T-helper 1 cell treated with Interleukin-12 subunit alpha and Interleukin-12 subunit beta and Interleukin-4 antibody, amounts not matched to agents 30 μg/mL and 1 μg/mL, for 36 hours (primary cell): ENCODE results near the gene SAMD8.
"Not testable (repeated sequence)": the region's sequence is repeated elsewhere in the genome, so short reads cannot be mapped to it uniquely, and the experiment has no call there.

Experiments used
- H3K27ac Mint-ChIP-seq: one replicate; pipeline ENCODE4 v1.8.0; 2021; ENCODE audit warnings: mild to moderate bottlenecking, mixed read lengths
- H3K27me3 Mint-ChIP-seq: one replicate; pipeline ENCODE4 v1.8.0; 2021; ENCODE audit warnings: low read depth, mixed read lengths
- H3K36me3 Mint-ChIP-seq: one replicate; pipeline ENCODE4 v1.8.0; 2021; ENCODE audit warnings: low read depth, mixed read lengths
- H3K4me1 Mint-ChIP-seq: one replicate; pipeline ENCODE4 v1.8.0; 2021; ENCODE audit warnings: low read depth, mixed read lengths
- H3K4me3 Mint-ChIP-seq: one replicate; pipeline ENCODE4 v1.8.0; 2021; ENCODE audit warnings: mild to moderate bottlenecking, moderate library complexity, mixed read lengths
- H3K9me3 Mint-ChIP-seq: one replicate; pipeline ENCODE4 v1.8.0; 2021; ENCODE audit warnings: mixed read lengths

The SAMD8 gene

DNA sequence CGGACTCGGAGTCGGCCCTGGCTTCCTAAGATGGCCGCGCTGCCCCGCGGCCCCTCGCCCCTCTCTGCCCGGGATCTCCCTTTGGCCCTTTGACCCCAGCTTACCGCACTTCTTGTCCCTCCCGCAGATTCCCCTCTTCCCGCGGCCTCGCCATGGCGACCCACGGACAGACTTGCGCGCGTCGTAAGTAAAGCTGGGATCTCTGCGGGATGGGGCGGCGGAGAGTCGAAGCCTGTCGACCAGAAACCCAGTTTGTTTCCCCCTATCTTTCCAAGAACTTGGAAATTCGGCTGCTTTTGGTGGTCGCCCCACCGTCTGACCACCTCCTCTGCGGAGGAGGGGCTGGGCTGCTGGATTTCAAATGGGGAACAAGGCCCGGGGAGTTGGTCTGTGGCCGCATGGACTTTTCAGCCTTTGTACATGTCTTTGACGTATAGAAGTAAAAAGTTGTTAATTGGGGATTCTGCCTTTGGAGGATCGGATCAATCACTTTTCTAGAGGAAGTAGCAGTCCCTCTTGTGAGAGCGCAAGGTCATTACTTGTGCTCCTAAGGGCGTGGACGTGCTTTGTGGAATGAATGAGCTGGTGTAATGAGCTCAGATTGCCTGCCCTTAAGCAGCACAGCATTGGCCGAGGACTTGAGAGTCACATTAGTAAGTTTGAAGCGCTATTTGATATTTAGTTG is 99.7 kb downstream of the SAMD8 start:
- Mint-ChIP-seq H3K9me3 (no peaks in the 10 kb centered on the region), H3K27ac (peak overlapping the region; percentile 100), H3K4me1 (peaks cover 29% of the 10 kb centered on the region), H3K27me3 (no peaks in the 10 kb centered on the region), H3K36me3 (peaks cover 20% of the 10 kb centered on the region), H3K4me3 (peak overlapping the region; percentile 100)

DNA sequence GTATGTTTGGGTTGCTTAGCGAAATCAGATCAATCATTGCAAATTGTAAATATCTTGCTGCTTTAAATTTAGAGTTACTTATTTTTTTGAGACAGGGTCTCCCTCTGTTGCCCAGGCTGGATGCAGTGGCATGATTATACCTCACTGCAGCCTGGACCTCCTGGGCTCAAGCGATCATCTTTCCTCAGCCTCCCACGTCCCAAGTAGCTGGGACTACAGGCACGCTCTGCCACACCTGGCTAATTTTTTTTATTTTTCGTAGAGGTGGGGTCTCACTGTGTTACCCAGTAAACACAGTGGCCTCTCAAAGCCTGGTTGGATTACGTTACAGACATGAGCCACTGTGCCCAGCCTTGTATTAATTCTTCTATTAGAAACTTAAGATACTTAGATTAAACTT is 100.9 kb downstream of the SAMD8 start:
- Mint-ChIP-seq H3K27me3 (no peaks in the 10 kb centered on the region), H3K27ac (peak overlapping the region; percentile 62), H3K36me3 (peaks cover 25% of the 10 kb centered on the region), H3K4me3 (peak overlapping the region; percentile 100), H3K4me1 (peaks cover 33% of the 10 kb centered on the region), H3K9me3 (no peaks in the 10 kb centered on the region)

DNA sequence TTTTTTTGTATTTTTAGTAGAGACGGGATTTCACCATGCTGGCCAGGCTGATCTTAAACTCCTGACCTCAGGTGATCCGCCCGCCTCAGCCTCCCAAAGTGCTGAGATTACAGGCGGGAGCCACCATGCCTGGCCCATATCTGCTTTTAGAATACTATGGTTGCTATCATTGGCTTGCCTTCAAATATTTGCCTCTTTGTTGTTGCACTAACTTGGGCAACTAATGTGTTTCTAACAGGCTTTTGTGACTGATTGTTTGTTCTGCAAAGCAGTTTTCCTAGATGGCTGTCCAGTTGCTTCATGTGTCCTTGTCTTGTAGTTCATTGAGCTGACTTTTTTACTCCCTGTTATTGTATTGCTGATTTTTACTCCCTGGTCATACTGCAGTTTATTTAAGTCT is 108.8 kb downstream of the SAMD8 start:
- Mint-ChIP-seq H3K27ac (no peak overlapping the region), H3K27me3 (no peaks in the 10 kb centered on the region), H3K9me3 (no peaks in the 10 kb centered on the region), H3K4me1 (peaks cover 25% of the 10 kb centered on the region), H3K36me3 (peaks cover 45% of the 10 kb centered on the region), H3K4me3 (no peak overlapping the region)

DNA sequence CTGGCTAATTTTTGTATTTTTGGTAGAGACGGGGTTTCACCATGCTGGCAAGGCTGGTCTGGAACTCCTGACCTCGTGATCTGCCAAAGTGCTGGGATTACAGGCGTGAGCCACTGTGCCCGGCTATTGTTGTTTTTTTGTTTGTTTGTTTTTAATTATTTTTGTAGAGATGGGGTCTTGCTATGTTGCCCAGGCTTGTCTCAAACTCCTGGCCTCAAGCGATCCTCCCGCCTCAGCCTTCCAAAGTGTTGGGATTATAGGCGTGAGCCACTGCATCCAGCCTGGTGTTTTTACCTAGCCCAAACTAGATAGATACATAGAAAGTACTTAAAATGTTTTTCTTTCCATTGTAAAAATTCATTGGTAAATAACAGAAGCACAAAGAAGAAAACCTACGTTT is 110.0 kb downstream of the SAMD8 start:
- not testable (repeated sequence) for H3K27ac Mint-ChIP-seq, H3K9me3 Mint-ChIP-seq, H3K4me3 Mint-ChIP-seq, H3K27me3 Mint-ChIP-seq
- Mint-ChIP-seq H3K4me1 (peaks cover 30% of the 10 kb centered on the region), H3K36me3 (peaks cover 47% of the 10 kb centered on the region)

DNA sequence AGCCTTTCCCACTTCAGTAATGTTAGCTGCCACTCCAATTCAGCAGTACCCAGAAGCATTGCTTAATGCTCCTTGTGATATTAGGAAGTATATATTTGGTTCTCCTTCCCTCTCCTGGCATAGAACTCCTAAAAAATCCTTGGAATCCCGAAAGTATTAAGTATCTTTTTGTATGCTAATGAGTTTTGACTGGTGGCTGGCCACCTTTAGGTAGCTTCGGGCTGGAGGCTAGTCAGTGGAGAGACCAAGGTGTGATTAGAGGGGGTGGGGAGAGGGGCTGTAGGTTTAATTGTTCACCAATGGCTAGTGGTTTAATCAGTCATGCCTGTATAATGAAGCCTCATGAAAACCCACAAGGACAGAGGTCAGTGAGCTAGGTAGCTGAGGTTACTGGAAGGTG is 112.1 kb downstream of the SAMD8 start:
- H3K9me3 Mint-ChIP-seq: no peaks in the 10 kb centered on the region
- H3K36me3 Mint-ChIP-seq: peaks cover 50% of the 10 kb centered on the region
- H3K27ac Mint-ChIP-seq: no peak overlapping the region
- H3K4me3 Mint-ChIP-seq: no peak overlapping the region
- H3K27me3 Mint-ChIP-seq: no peaks in the 10 kb centered on the region
- peaks cover 29% of the 10 kb centered on the region for H3K4me1 Mint-ChIP-seq

- no peaks in the 10 kb centered on the region for H3K27me3 Mint-ChIP-seq
- H3K36me3 Mint-ChIP-seq: peaks cover 49% of the 10 kb centered on the region
- no peaks in the 10 kb centered on the region for H3K9me3 Mint-ChIP-seq
- H3K27ac Mint-ChIP-seq: no peak overlapping the region
- peaks cover 37% of the 10 kb centered on the region for H3K4me1 Mint-ChIP-seq
- H3K4me3 Mint-ChIP-seq: no peak overlapping the region
Observed at GRCh38 chr10:75226095-75226494, 114.6 kb downstream of the SAMD8 start.

- Mint-ChIP-seq H3K4me1 (peaks cover 39% of the 10 kb centered on the region), H3K9me3 (no peaks in the 10 kb centered on the region), H3K27me3 (no peaks in the 10 kb centered on the region), H3K4me3 (no peak overlapping the region), H3K27ac (no peak overlapping the region), H3K36me3 (peaks cover 52% of the 10 kb centered on the region)
Observed at GRCh38 chr10:75226656-75227055, 115.2 kb downstream of the SAMD8 start.

DNA sequence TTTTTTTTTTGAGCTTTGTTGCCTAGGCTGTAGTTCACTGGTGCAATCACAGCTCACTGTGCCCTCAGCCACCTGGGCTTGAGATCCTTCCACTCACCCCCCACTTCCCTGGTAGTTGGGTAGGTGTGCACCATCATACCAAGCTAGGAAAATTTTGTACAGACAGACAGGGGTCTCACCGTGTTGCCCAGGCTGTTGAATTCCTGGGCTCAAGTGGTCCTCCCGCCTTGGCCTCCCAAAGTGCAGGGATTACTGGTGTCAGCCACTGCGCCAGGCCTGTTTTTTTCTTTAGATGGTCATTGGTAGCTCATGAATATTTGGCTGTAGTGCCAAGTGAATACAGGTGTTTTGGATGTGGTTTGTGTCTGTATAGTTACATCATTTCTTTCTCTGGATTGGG is 116.8 kb downstream of the SAMD8 start:
- H3K9me3 Mint-ChIP-seq: no peaks in the 10 kb centered on the region
- H3K36me3 Mint-ChIP-seq: peaks cover 48% of the 10 kb centered on the region
- H3K27ac Mint-ChIP-seq: peak overlapping the region; percentile 63
- no peak overlapping the region for H3K4me3 Mint-ChIP-seq
- H3K4me1 Mint-ChIP-seq: peaks cover 45% of the 10 kb centered on the region
- H3K27me3 Mint-ChIP-seq: no peaks in the 10 kb centered on the region

DNA sequence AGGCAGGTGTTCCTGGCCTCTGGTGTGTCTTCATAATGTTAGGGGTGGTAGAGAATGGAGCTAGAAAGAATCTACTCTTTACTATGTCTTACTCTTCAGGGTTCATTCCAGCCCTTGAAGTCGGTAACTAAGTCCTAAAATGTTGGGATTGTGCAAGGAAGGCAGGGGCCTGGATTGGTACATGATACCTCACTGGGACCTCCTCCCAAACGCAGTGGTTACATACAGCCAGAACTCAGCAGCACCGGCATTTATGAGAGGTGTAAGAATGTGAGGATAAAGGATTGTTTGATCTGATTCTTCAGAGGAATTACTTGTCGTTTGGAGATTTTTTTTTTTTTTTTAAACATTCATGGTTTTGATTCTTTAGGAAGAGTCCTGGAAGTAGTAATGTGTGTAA is 117.4 kb downstream of the SAMD8 start:
- Mint-ChIP-seq H3K36me3 (peaks cover 46% of the 10 kb centered on the region), H3K27me3 (no peaks in the 10 kb centered on the region), H3K27ac (peak overlapping the region; percentile 63)

DNA sequence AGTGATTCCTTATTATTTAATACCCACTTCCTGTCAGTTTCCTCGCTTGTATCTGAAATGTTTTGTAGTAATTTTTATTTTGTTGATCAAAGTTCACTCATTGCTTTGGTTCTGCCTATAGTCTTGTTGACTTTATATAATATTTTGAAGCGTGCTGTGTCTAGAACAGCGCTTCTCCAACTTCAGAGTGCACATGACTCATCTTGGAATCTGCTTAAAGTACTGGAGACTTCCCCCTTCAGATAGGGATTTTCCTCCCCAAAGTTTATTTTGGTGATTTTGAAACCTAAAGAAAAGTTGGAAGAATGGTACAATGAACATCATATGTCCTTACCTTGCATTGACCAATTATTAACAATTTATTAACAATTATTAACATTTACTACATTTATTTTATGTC is 118.5 kb downstream of the SAMD8 start:
- Mint-ChIP-seq H3K4me3 (no peak overlapping the region), H3K36me3 (peaks cover 41% of the 10 kb centered on the region), H3K27ac (no peak overlapping the region), H3K9me3 (no peaks in the 10 kb centered on the region), H3K4me1 (peaks cover 37% of the 10 kb centered on the region), H3K27me3 (no peaks in the 10 kb centered on the region)

More for the DNA sequence above, 117.4 kb downstream of the SAMD8 start:
- H3K4me1 Mint-ChIP-seq: peaks cover 47% of the 10 kb centered on the region
- no peak overlapping the region for H3K4me3 Mint-ChIP-seq
- H3K9me3 Mint-ChIP-seq: no peaks in the 10 kb centered on the region

DNA sequence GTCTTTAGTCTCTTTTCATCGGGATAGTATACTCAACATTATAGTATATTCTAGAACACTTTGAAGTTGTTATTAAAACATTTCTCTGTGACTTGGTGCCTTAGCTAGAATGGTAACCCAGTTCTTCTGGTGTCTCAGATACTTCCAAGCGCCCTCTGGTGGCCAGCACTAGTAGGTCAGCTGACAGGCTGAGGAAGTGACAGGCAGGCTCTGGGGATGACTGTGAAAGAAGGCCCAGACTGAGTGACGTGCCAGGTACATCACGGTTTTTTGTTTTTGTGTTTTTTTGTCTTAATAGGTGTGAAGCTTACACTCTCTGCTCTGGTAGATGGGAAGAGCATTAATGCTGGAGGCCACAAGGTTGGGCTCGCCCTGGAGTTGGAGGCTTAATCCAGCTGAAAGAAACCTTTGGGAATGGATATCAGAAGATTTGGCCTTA is 119.2 kb downstream of the SAMD8 start:
- H3K36me3 Mint-ChIP-seq: peaks cover 37% of the 10 kb centered on the region
- no peaks in the 10 kb centered on the region for H3K9me3 Mint-ChIP-seq
- peak overlapping the region; percentile 87 for H3K27ac Mint-ChIP-seq
- H3K4me1 Mint-ChIP-seq: peaks cover 32% of the 10 kb centered on the region
- H3K4me3 Mint-ChIP-seq: no peak overlapping the region
- no peaks in the 10 kb centered on the region for H3K27me3 Mint-ChIP-seq
